Sigmoid colon (tissue), 4 donors: ENCODE results near the gene ATG14.

Experiments used
- CTCF ChIP-seq, 4 experiments: fragments of 450-650 bp in 3 of 4; fragments of 200-600 bp in 1 of 4; IDR thresholded peaks; one replicate each; pipeline ENCODE4 v1.5.1; 2016 to 2019; ENCODE audit warnings: antibody characterized with exemption in 4 of 4, mild to moderate bottlenecking in 3 of 4, moderate library complexity in 2 of 4
- POLR2AphosphoS5 ChIP-seq, 4 donors: sonication (generic); formaldehyde crosslinking; IDR thresholded peaks; one replicate each; pipeline ENCODE4 v1.6.1; 2017; ENCODE audit warnings: antibody characterized with exemption in 4 of 4

GRCh38 chr14:55341781-55342180 is 69.8 kb downstream of the ATG14 start:
- TF ChIP-seq CTCF (IDR thresholded peaks at IDR 0.05) (no peak), POLR2AphosphoS5 (IDR thresholded peaks at IDR 0.05) (no peak)
